ENCODE measurements around the gene ATP2B2. TPM values are rescaled to one million over a fixed set of nuclear protein-coding genes. Genes with fewer than 3 reads are reported as not detected.

The ATP2B2 gene
- total RNA-seq, 1 experiment from 2014 or later: not detected

DNA sequence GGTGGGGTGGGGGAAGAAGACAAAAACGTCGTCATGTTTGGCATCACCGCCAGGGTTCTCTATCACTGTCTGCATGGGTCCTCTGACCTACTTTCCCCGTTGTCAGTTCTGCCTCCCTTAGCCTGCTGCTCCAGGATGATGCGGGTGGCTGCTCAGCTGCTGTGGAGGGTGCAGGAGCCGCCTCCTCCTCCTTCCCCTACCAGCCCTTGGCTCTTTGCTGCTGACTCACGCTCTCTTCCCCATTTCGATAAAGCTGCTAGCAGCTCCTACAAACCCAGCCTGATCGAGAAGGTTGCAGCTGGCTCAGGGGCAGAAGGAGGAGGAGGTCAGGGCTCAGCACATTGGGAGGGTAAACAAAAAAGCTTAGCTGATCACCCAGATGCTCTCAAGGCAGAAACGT is 135.0 kb downstream of the ATP2B2 start:
- H3K4me1 Mint-ChIP-seq (ENCODE audit: low read depth, unreplicated experiment): no peaks in the 10 kb centered on the region
- no peaks in the 10 kb centered on the region for H3K36me3 ChIP-seq (ENCODE audit: control insufficient read depth, insufficient read depth, low read length)
- no peak for DNase-seq
- no peak overlapping the region for H3K4me3 ChIP-seq (ENCODE audit: low read depth, low read length)
- BruUV-seq (replicated peaks): no TSS peak
- peaks cover 7% of the 10 kb centered on the region for H3K9me3 Mint-ChIP-seq (ENCODE audit: unreplicated experiment)
- ChIA-PET CTCF (no interaction called here), POLR2A (no interaction called here)
- H3K36me3 Mint-ChIP-seq (ENCODE audit: insufficient read depth, unreplicated experiment): peaks cover 6% of the 10 kb centered on the region
- H3K27me3 ChIP-seq (replicated peaks; ENCODE audit: control insufficient read depth, insufficient read depth, low read length): no peaks in the 10 kb centered on the region
- intact Hi-C loops (cut with micrococcal nuclease; ENCODE audit: unreplicated experiment): no loop called here
- peaks cover 18% of the 10 kb centered on the region for H3K27me3 Mint-ChIP-seq (ENCODE audit: insufficient read depth, unreplicated experiment)
- H3K4me1 ChIP-seq: no peaks in the 10 kb centered on the region
- TF ChIP-seq, protein P1, sequence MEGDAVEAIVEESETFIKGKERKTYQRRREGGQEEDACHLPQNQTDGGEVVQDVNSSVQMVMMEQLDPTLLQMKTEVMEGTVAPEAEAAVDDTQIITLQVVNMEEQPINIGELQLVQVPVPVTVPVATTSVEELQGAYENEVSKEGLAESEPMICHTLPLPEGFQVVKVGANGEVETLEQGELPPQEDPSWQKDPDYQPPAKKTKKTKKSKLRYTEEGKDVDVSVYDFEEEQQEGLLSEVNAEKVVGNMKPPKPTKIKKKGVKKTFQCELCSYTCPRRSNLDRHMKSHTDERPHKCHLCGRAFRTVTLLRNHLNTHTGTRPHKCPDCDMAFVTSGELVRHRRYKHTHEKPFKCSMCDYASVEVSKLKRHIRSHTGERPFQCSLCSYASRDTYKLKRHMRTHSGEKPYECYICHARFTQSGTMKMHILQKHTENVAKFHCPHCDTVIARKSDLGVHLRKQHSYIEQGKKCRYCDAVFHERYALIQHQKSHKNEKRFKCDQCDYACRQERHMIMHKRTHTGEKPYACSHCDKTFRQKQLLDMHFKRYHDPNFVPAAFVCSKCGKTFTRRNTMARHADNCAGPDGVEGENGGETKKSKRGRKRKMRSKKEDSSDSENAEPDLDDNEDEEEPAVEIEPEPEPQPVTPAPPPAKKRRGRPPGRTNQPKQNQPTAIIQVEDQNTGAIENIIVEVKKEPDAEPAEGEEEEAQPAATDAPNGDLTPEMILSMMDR (IDR thresholded peaks at IDR 0.05; ENCODE audit: insufficient read depth in 1 of 2, low read depth in 1 of 2, low read length in 1 of 2, severe bottlenecking in 1 of 2, unreplicated experiment in 1 of 2): no peak
- no peak overlapping the region for H3K4me3 Mint-ChIP-seq (ENCODE audit: unreplicated experiment)
- H3K9me3 ChIP-seq: no peaks in the 10 kb centered on the region
- H3K27ac Mint-ChIP-seq (ENCODE audit: unreplicated experiment): no peak overlapping the region

DNA sequence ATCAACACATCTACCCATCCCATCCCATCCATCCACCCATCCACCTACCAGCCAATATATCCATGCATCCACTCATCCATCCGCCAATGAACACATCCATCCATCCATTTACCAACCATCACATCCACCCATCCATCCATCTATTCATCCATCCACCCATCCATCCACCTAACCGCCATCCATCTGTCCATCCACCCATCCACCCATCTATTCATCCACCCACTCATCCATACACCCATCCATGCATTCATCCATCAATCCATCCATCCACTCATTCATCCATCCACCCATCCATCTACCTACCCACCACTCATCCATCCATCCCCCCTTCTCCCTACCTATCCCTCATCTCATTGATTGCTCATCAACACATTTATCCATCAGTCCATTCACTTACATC is 136.9 kb downstream of the ATP2B2 start:
- Mint-ChIP-seq H3K36me3 (ENCODE audit: insufficient read depth, unreplicated experiment) (peaks cover 6% of the 10 kb centered on the region), H3K27me3 (ENCODE audit: insufficient read depth, unreplicated experiment) (peaks cover 18% of the 10 kb centered on the region), H3K27ac (ENCODE audit: unreplicated experiment) (no peak overlapping the region), H3K4me1 (ENCODE audit: low read depth, unreplicated experiment) (no peaks in the 10 kb centered on the region), H3K9me3 (ENCODE audit: unreplicated experiment) (peaks cover 11% of the 10 kb centered on the region), H3K4me3 (ENCODE audit: unreplicated experiment) (no peak overlapping the region)
- no peak for DNase-seq
- TF ChIP-seq, protein P1 (IDR thresholded peaks at IDR 0.05; ENCODE audit: insufficient read depth in 1 of 2, low read depth in 1 of 2, low read length in 1 of 2, severe bottlenecking in 1 of 2, unreplicated experiment in 1 of 2): no peak
- Histone ChIP-seq H3K4me1 (no peaks in the 10 kb centered on the region), H3K4me3 (ENCODE audit: low read depth, low read length) (no peak overlapping the region), H3K27me3 (replicated peaks; ENCODE audit: control insufficient read depth, insufficient read depth, low read length) (no peaks in the 10 kb centered on the region), H3K9me3 (no peaks in the 10 kb centered on the region), H3K36me3 (ENCODE audit: control insufficient read depth, insufficient read depth, low read length) (no peaks in the 10 kb centered on the region)
- no TSS peak for BruUV-seq (replicated peaks)
- ChIA-PET POLR2A (no interaction called here), CTCF (no interaction called here)
- intact Hi-C loops (cut with micrococcal nuclease; ENCODE audit: unreplicated experiment): no loop called here

DNA sequence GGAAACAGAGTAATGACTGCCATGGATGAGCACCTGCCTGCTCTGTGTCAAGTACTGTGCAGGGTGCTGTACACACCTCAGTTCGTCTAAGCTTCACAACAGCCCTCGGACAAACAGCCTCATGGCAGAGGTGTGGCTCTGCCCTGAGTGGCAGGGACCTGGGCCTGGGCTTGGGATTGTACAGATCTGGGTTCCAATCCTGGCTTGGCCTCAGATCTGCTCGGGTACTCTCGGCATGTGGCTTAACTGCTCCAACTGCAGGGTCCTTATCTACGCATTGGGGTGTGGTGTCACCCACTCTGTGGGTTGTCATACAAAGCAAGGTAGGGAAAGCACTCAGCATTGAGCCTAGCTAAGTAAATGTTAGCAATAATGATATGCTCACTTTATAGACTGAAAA is 137.9 kb downstream of the ATP2B2 start:
- H3K9me3 Mint-ChIP-seq (ENCODE audit: unreplicated experiment): peaks cover 11% of the 10 kb centered on the region
- H3K4me3 ChIP-seq (ENCODE audit: low read depth, low read length): no peak overlapping the region
- no peaks in the 10 kb centered on the region for H3K4me1 ChIP-seq
- no peak for DNase-seq
- H3K27ac Mint-ChIP-seq (ENCODE audit: unreplicated experiment): no peak overlapping the region
- no peaks in the 10 kb centered on the region for H3K36me3 ChIP-seq (ENCODE audit: control insufficient read depth, insufficient read depth, low read length)
- no peaks in the 10 kb centered on the region for H3K27me3 ChIP-seq (replicated peaks; ENCODE audit: control insufficient read depth, insufficient read depth, low read length)
- TF ChIP-seq, protein P1 (IDR thresholded peaks at IDR 0.05; ENCODE audit: insufficient read depth in 1 of 2, low read depth in 1 of 2, low read length in 1 of 2, severe bottlenecking in 1 of 2, unreplicated experiment in 1 of 2): no peak
- CTCF ChIA-PET: no interaction called here
- H3K4me1 Mint-ChIP-seq (ENCODE audit: low read depth, unreplicated experiment): no peaks in the 10 kb centered on the region
- no peaks in the 10 kb centered on the region for H3K9me3 ChIP-seq
- peaks cover 6% of the 10 kb centered on the region for H3K36me3 Mint-ChIP-seq (ENCODE audit: insufficient read depth, unreplicated experiment)
- POLR2A ChIA-PET: no interaction called here
- H3K27me3 Mint-ChIP-seq (ENCODE audit: insufficient read depth, unreplicated experiment): peaks cover 18% of the 10 kb centered on the region
- H3K4me3 Mint-ChIP-seq (ENCODE audit: unreplicated experiment): no peak overlapping the region
- no TSS peak for BruUV-seq (replicated peaks)
- intact Hi-C loops (cut with micrococcal nuclease; ENCODE audit: unreplicated experiment): no loop called here
